ENCODE measurements around the gene PLSCR3.

PLSCR3 gene

GRCh38 chr17:7407082-7407481 is 12.8 kb upstream of the PLSCR3 start:
- H3K4me3 ChIP-seq (ENCODE audit: low read depth in 1 of 2, low read length in 2 of 2): no peak overlapping the region
- no peaks in the 10 kb centered on the region for H3K9me3 ChIP-seq (ENCODE audit: control insufficient read depth in 1 of 2, low read length in 2 of 2)
- H3K27me3 ChIP-seq (ENCODE audit: control insufficient read depth in 1 of 2, insufficient read depth in 2 of 2, low read length in 2 of 2): peaks cover 4 to 12% of the 10 kb centered on the region in 2 donors
- H3K4me1 ChIP-seq (ENCODE audit: control insufficient read depth in 1 of 2, insufficient read depth in 2 of 2, low read length in 2 of 2): peaks cover 9 to 11% of the 10 kb centered on the region in 2 donors
- H3K27ac ChIP-seq (ENCODE audit: low read depth, low read length): no peak overlapping the region
- no peak overlapping the region for H3K9ac ChIP-seq (ENCODE audit: low read depth in 1 of 2, low read length in 2 of 2)
- no peaks in the 10 kb centered on the region for H3K36me3 ChIP-seq (ENCODE audit: control insufficient read depth in 1 of 2, insufficient read depth in 2 of 2, low read length in 2 of 2)

GRCh38 chr17:7406235-7406825 is 12.0 kb upstream of the PLSCR3 start:
- Histone ChIP-seq H3K36me3 (ENCODE audit: control insufficient read depth in 1 of 2, insufficient read depth in 2 of 2, low read length in 2 of 2) (no peaks in the 10 kb centered on the region), H3K9ac (ENCODE audit: low read depth in 1 of 2, low read length in 2 of 2) (no peak overlapping the region), H3K4me1 (ENCODE audit: control insufficient read depth in 1 of 2, insufficient read depth in 2 of 2, low read length in 2 of 2) (peaks cover 9 to 11% of the 10 kb centered on the region in 2 donors), H3K9me3 (ENCODE audit: control insufficient read depth in 1 of 2, low read length in 2 of 2) (no peaks in the 10 kb centered on the region), H3K4me3 (ENCODE audit: low read depth in 1 of 2, low read length in 2 of 2) (no peak overlapping the region), H3K27me3 (ENCODE audit: control insufficient read depth in 1 of 2, insufficient read depth in 2 of 2, low read length in 2 of 2) (peaks cover 4 to 12% of the 10 kb centered on the region in 2 donors), H3K27ac (ENCODE audit: low read depth, low read length) (no peak overlapping the region)

GRCh38 chr17:7405350-7406234 is 11.3 kb upstream of the PLSCR3 start:
- peaks cover 4 to 12% of the 10 kb centered on the region in 2 donors for H3K27me3 ChIP-seq (ENCODE audit: control insufficient read depth in 1 of 2, insufficient read depth in 2 of 2, low read length in 2 of 2)
- H3K27ac ChIP-seq (ENCODE audit: low read depth, low read length): no peak overlapping the region
- H3K4me1 ChIP-seq (ENCODE audit: control insufficient read depth in 1 of 2, insufficient read depth in 2 of 2, low read length in 2 of 2): peaks cover 9 to 11% of the 10 kb centered on the region in 2 donors
- peak overlapping the region; percentile 2 to 33 for H3K9ac ChIP-seq (ENCODE audit: low read depth in 1 of 2, low read length in 2 of 2)
- no peaks in the 10 kb centered on the region for H3K9me3 ChIP-seq (ENCODE audit: control insufficient read depth in 1 of 2, low read length in 2 of 2)
- H3K36me3 ChIP-seq (ENCODE audit: control insufficient read depth in 1 of 2, insufficient read depth in 2 of 2, low read length in 2 of 2): no peaks in the 10 kb centered on the region
- peak overlapping the region; percentile 43 to 61 for H3K4me3 ChIP-seq (ENCODE audit: low read depth in 1 of 2, low read length in 2 of 2)

GRCh38 chr17:7404737-7405349 is 10.5 kb upstream of the PLSCR3 start:
- H3K4me3 ChIP-seq (ENCODE audit: low read depth in 1 of 2, low read length in 2 of 2): peak overlapping the region; percentile 51 to 61
- peaks cover 4 to 12% of the 10 kb centered on the region in 2 donors for H3K27me3 ChIP-seq (ENCODE audit: control insufficient read depth in 1 of 2, insufficient read depth in 2 of 2, low read length in 2 of 2)
- no peaks in the 10 kb centered on the region for H3K36me3 ChIP-seq (ENCODE audit: control insufficient read depth in 1 of 2, insufficient read depth in 2 of 2, low read length in 2 of 2)
- H3K9me3 ChIP-seq (ENCODE audit: control insufficient read depth in 1 of 2, low read length in 2 of 2): no peaks in the 10 kb centered on the region
- H3K27ac ChIP-seq (ENCODE audit: low read depth, low read length): no peak overlapping the region
- H3K9ac ChIP-seq (ENCODE audit: low read depth in 1 of 2, low read length in 2 of 2): peak overlapping the region in 1 of 2 donors; percentile 33
- peaks cover 9 to 11% of the 10 kb centered on the region in 2 donors for H3K4me1 ChIP-seq (ENCODE audit: control insufficient read depth in 1 of 2, insufficient read depth in 2 of 2, low read length in 2 of 2)

GRCh38 chr17:7403977-7404736 is 9.8 kb upstream of the PLSCR3 start, which contains the start of gene TMEM256:
TSS of gene TMEM256 (minus strand) at chr17:7404097. CDS start at chr17:7404084, 13 bp downstream.
- Histone ChIP-seq H3K9me3 (ENCODE audit: control insufficient read depth in 1 of 2, low read length in 2 of 2) (no peaks in the 10 kb centered on the region), H3K4me1 (ENCODE audit: control insufficient read depth in 1 of 2, insufficient read depth in 2 of 2, low read length in 2 of 2) (peaks cover 9 to 11% of the 10 kb centered on the region in 2 donors), H3K36me3 (ENCODE audit: control insufficient read depth in 1 of 2, insufficient read depth in 2 of 2, low read length in 2 of 2) (no peaks in the 10 kb centered on the region), H3K27me3 (ENCODE audit: control insufficient read depth in 1 of 2, insufficient read depth in 2 of 2, low read length in 2 of 2) (peaks cover 4 to 12% of the 10 kb centered on the region in 2 donors), H3K4me3 (ENCODE audit: low read depth in 1 of 2, low read length in 2 of 2) (peak within 1 kb of the TSS; percentile 84 to 86), H3K27ac (ENCODE audit: low read depth, low read length) (peak within 1 kb of the TSS; percentile 93), H3K9ac (ENCODE audit: low read depth in 1 of 2, low read length in 2 of 2) (peak within 1 kb of the TSS; percentile 80 to 84)

GRCh38 chr17:7403727-7403976 is 9.3 kb upstream of the PLSCR3 start:
- Histone ChIP-seq H3K4me3 (ENCODE audit: low read depth in 1 of 2, low read length in 2 of 2) (peak overlapping the region; percentile 84 to 86), H3K36me3 (ENCODE audit: control insufficient read depth in 1 of 2, insufficient read depth in 2 of 2, low read length in 2 of 2) (no peaks in the 10 kb centered on the region), H3K9ac (ENCODE audit: low read depth in 1 of 2, low read length in 2 of 2) (peak overlapping the region; percentile 80 to 84), H3K9me3 (ENCODE audit: control insufficient read depth in 1 of 2, low read length in 2 of 2) (no peaks in the 10 kb centered on the region), H3K27ac (ENCODE audit: low read depth, low read length) (peak overlapping the region; percentile 93), H3K27me3 (ENCODE audit: control insufficient read depth in 1 of 2, insufficient read depth in 2 of 2, low read length in 2 of 2) (peaks cover under 1 to 12% of the 10 kb centered on the region in 2 donors), H3K4me1 (ENCODE audit: control insufficient read depth in 1 of 2, insufficient read depth in 2 of 2, low read length in 2 of 2) (peaks cover 9% of the 10 kb centered on the region in 2 donors)

GRCh38 chr17:7403043-7403726 is 8.9 kb upstream of the PLSCR3 start:
- Histone ChIP-seq H3K27ac (ENCODE audit: low read depth, low read length) (peak overlapping the region; percentile 93), H3K36me3 (ENCODE audit: control insufficient read depth in 1 of 2, insufficient read depth in 2 of 2, low read length in 2 of 2) (no peaks in the 10 kb centered on the region), H3K4me3 (ENCODE audit: low read depth in 1 of 2, low read length in 2 of 2) (peak overlapping the region; percentile 84 to 86), H3K27me3 (ENCODE audit: control insufficient read depth in 1 of 2, insufficient read depth in 2 of 2, low read length in 2 of 2) (peaks cover 0 to 12% of the 10 kb centered on the region in 2 donors), H3K9me3 (ENCODE audit: control insufficient read depth in 1 of 2, low read length in 2 of 2) (no peaks in the 10 kb centered on the region), H3K9ac (ENCODE audit: low read depth in 1 of 2, low read length in 2 of 2) (peak overlapping the region; percentile 80 to 84), H3K4me1 (ENCODE audit: control insufficient read depth in 1 of 2, insufficient read depth in 2 of 2, low read length in 2 of 2) (peaks cover 7 to 9% of the 10 kb centered on the region in 2 donors)

GRCh38 chr17:7398612-7399011 is 4.3 kb upstream of the PLSCR3 start:
- Histone ChIP-seq H3K4me3 (ENCODE audit: low read depth in 1 of 2, low read length in 2 of 2) (no peak overlapping the region), H3K9ac (ENCODE audit: low read depth in 1 of 2, low read length in 2 of 2) (no peak overlapping the region), H3K4me1 (ENCODE audit: control insufficient read depth in 1 of 2, insufficient read depth in 2 of 2, low read length in 2 of 2) (peaks cover 14 to 16% of the 10 kb centered on the region in 2 donors), H3K27me3 (ENCODE audit: control insufficient read depth in 1 of 2, insufficient read depth in 2 of 2, low read length in 2 of 2) (no peaks in the 10 kb centered on the region), H3K36me3 (ENCODE audit: control insufficient read depth in 1 of 2, insufficient read depth in 2 of 2, low read length in 2 of 2) (no peaks in the 10 kb centered on the region), H3K9me3 (ENCODE audit: control insufficient read depth in 1 of 2, low read length in 2 of 2) (no peaks in the 10 kb centered on the region), H3K27ac (ENCODE audit: low read depth, low read length) (no peak overlapping the region)

GRCh38 chr17:7396147-7396546 is 1.8 kb upstream of the PLSCR3 start:
- Histone ChIP-seq H3K27me3 (ENCODE audit: control insufficient read depth in 1 of 2, insufficient read depth in 2 of 2, low read length in 2 of 2) (no peaks in the 10 kb centered on the region), H3K27ac (ENCODE audit: low read depth, low read length) (no peak overlapping the region), H3K36me3 (ENCODE audit: control insufficient read depth in 1 of 2, insufficient read depth in 2 of 2, low read length in 2 of 2) (no peaks in the 10 kb centered on the region), H3K9me3 (ENCODE audit: control insufficient read depth in 1 of 2, low read length in 2 of 2) (no peaks in the 10 kb centered on the region), H3K4me3 (ENCODE audit: low read depth in 1 of 2, low read length in 2 of 2) (no peak overlapping the region), H3K9ac (ENCODE audit: low read depth in 1 of 2, low read length in 2 of 2) (no peak overlapping the region), H3K4me1 (ENCODE audit: control insufficient read depth in 1 of 2, insufficient read depth in 2 of 2, low read length in 2 of 2) (peaks cover 10 to 14% of the 10 kb centered on the region in 2 donors)
